IMR-90 (cell line): Measurements from ENCODE around the gene CSDE1. TPM values are rescaled to one million over a fixed set of nuclear protein-coding genes. Genes with fewer than 3 reads are reported as not detected.
A peak's percentile ranks its signal among the peaks of the same experiment; 100 is the strongest.

Experiments used
- ATAC-seq: fragments of 200-7000 bp; cut with Tn5 transposase; 2 replicates; pipeline ENCODE4 v1.9.1; 2020; ENCODE audit warnings: low read depth, mild to moderate bottlenecking, moderate library complexity
- BruUV-seq: library from RNA; stranded (reverse); fragments of 400-500 nt; replicated peaks from 2 replicates; lab custom pipeline; 2021; lab: Mats Ljungman, UMichigan
- CTCF ChIA-PET: fragments of 300-600 bp; formaldehyde crosslinking; extraction: SDS; loops from one replicate; lab custom pipeline; 2021; ENCODE audit warnings: antibody characterized with exemption; lab: Yijun Ruan, JAX
- POLR2A ChIA-PET: fragments of 300-600 bp; sonication (Branson Sonifier 250); formaldehyde crosslinking; loops from one replicate; lab custom pipeline; 2022; ENCODE audit warnings: antibody characterized with exemption; ENCODE audit not compliant: unreplicated experiment; lab: Charles Lee
- DNase-seq: peaks from one replicate; pipeline ENCODE4 v3.0.0; 2013
- H2AFZ ChIP-seq: replicated peaks from 2 replicates; pipeline ENCODE3; 2013; ENCODE audit warnings: low read length, mild to moderate bottlenecking; ENCODE audit not compliant: poor library complexity
- H2AK5ac ChIP-seq: 2 replicates; pipeline ENCODE4 v1.6.1; 2013; ENCODE audit warnings: low read depth, low read length, inconsistent platforms
- H2AK9ac ChIP-seq: replicated peaks from 2 replicates; pipeline ENCODE3; 2013; ENCODE audit warnings: mild to moderate bottlenecking, low read depth, low read length, moderate library complexity; ENCODE audit not compliant: poor library complexity
- H2BK120ac ChIP-seq: 2 replicates; pipeline ENCODE4 v1.6.1; 2013; ENCODE audit warnings: low read depth, low read length, inconsistent platforms
- H2BK15ac ChIP-seq: 3 replicates; pipeline ENCODE4 v1.6.1; 2013; ENCODE audit warnings: low read depth, low read length, inconsistent platforms
- H2BK20ac ChIP-seq: 2 replicates; pipeline ENCODE4 v1.6.1; 2013; ENCODE audit warnings: low read depth, mild to moderate bottlenecking, inconsistent platforms, low read length, moderate library complexity
- H2BK5ac ChIP-seq: 2 replicates; pipeline ENCODE4 v1.6.1; 2013; ENCODE audit warnings: mild to moderate bottlenecking, low read depth, low read length, inconsistent platforms; ENCODE audit not compliant: poor library complexity, severe bottlenecking
- H3K14ac ChIP-seq: replicated peaks from 2 replicates; pipeline ENCODE4 v1.6.1; 2013; ENCODE audit warnings: low read depth, low read length, inconsistent platforms
- H3K18ac ChIP-seq: 2 replicates; pipeline ENCODE4 v1.6.1; 2013; ENCODE audit warnings: low read depth, low read length, control low read depth
- H3K23ac ChIP-seq: 2 replicates; pipeline ENCODE4 v1.6.1; 2013; ENCODE audit warnings: low read depth, low read length, inconsistent platforms
- H3K27ac ChIP-seq: 2 replicates; pipeline ENCODE4 v1.5.1; 2013; ENCODE audit warnings: mild to moderate bottlenecking, control low read depth, low read length; ENCODE audit not compliant: insufficient read depth
- H3K27me3 ChIP-seq: 2 replicates; pipeline ENCODE4 v1.6.1; 2013; ENCODE audit warnings: low read length; ENCODE audit not compliant: control insufficient read depth, insufficient read depth
- H3K36me3 ChIP-seq: 2 replicates; pipeline ENCODE4 v1.6.1; 2013; ENCODE audit warnings: low read length, mixed read lengths; ENCODE audit not compliant: control insufficient read depth, insufficient read depth
- H3K4ac ChIP-seq: 2 replicates; pipeline ENCODE4 v1.6.1; 2013; ENCODE audit warnings: low read depth, low read length, inconsistent platforms
- H3K4me1 ChIP-seq: 2 replicates; pipeline ENCODE4 v1.6.1; 2013; ENCODE audit warnings: low read length, mixed read lengths; ENCODE audit not compliant: control insufficient read depth, insufficient read depth
- H3K4me2 ChIP-seq: 2 replicates; pipeline ENCODE4 v1.6.1; 2013; ENCODE audit warnings: low read depth, mild to moderate bottlenecking, control low read depth, low read length, moderate library complexity
- H3K4me3 ChIP-seq: 2 replicates; pipeline ENCODE4 v1.5.1; 2013; ENCODE audit warnings: low read depth, mild to moderate bottlenecking, control low read depth, low read length, moderate library complexity; ENCODE audit not compliant: insufficient read depth
- H3K56ac ChIP-seq: 2 replicates; pipeline ENCODE4 v1.6.1; 2013; ENCODE audit warnings: low read length, inconsistent platforms; ENCODE audit not compliant: insufficient read depth; ENCODE audit errors: extremely low read depth
- H3K79me1 ChIP-seq, 2 experiments: 2 replicates each; pipeline ENCODE4 v1.6.1; 2013; ENCODE audit warnings: low read length in 2 of 2, inconsistent platforms in 1 of 2, low read depth in 1 of 2
- H3K9ac ChIP-seq: 2 replicates; pipeline ENCODE4 v1.6.1; 2013; ENCODE audit warnings: low read depth, low read length, control low read depth
- H3K9me1 ChIP-seq: 2 replicates; pipeline ENCODE4 v1.6.1; 2013; ENCODE audit warnings: low read length, inconsistent platforms; ENCODE audit not compliant: insufficient read depth
- H3K9me3 ChIP-seq: 2 replicates; pipeline ENCODE4 v1.6.1; 2013; ENCODE audit warnings: low read length; ENCODE audit not compliant: control insufficient read depth, insufficient read depth
- H4K20me1 ChIP-seq: 2 replicates; pipeline ENCODE4 v1.6.1; 2013; ENCODE audit warnings: low read length, inconsistent platforms; ENCODE audit not compliant: insufficient read depth
- H4K5ac ChIP-seq: 2 replicates; pipeline ENCODE4 v1.6.1; 2013; ENCODE audit warnings: mild to moderate bottlenecking, low read depth, low read length, control low read depth
- H4K8ac ChIP-seq, 2 experiments: 2 replicates each; pipeline ENCODE4 v1.6.1; 2013; ENCODE audit warnings: low read depth in 2 of 2, low read length in 2 of 2, control low read depth in 1 of 2, inconsistent platforms in 1 of 2
- H4K91ac ChIP-seq: 2 replicates; pipeline ENCODE4 v1.6.1; 2013; ENCODE audit warnings: low read depth, low read length, inconsistent platforms; ENCODE audit not compliant: insufficient read depth
- BHLHE40 ChIP-seq: fragments of 150-350 bp; IDR thresholded peaks from 2 replicates; pipeline ENCODE4 v1.6.1; 2016; ENCODE audit warnings: mild to moderate bottlenecking, low read depth, low read length
- CEBPB ChIP-seq: IDR thresholded peaks from 2 replicates; pipeline ENCODE4 v1.6.1; 2012; ENCODE audit warnings: low read depth, low read length, improper control_type of control experiment
- CHD1 ChIP-seq: IDR thresholded peaks from 2 replicates; pipeline ENCODE4 v1.6.1; 2012; ENCODE audit warnings: low read depth, low read length, improper control_type of control experiment
- MAFK ChIP-seq: IDR thresholded peaks from 2 replicates; pipeline ENCODE4 v1.6.1; 2012; ENCODE audit warnings: low read depth, low read length, improper control_type of control experiment
- MAZ ChIP-seq: IDR thresholded peaks from 2 replicates; pipeline ENCODE4 v1.6.1; 2012; ENCODE audit warnings: low read depth, mild to moderate bottlenecking, low read length, improper control_type of control experiment, moderate library complexity, borderline replicate concordance
- POLR2A ChIP-seq: IDR thresholded peaks from 2 replicates; pipeline ENCODE4 v1.6.1; 2012; ENCODE audit warnings: mild to moderate bottlenecking, low read depth, low read length
- WGBS, 2 experiments: methylation state at CpG; one replicate each; pipeline versions ENCODE4 v1.1.5 to v1.1.7; 2013; ENCODE audit warnings: missing lambda C conversion rate in 2 of 2; ENCODE audit not compliant: insufficient read length in 1 of 2; ENCODE audit errors: extremely low coverage in 2 of 2; 5-methylcytosine and 5-hydroxymethylcytosine counted together
- dilution Hi-C: fragments of 300-500 bp; cut with HindIII; formaldehyde crosslinking; loops from one replicate; pipeline ENCODE4 v1.14.3; 2018; ENCODE audit warnings: low sequenced_read_pairs; ENCODE audit not compliant: unreplicated experiment
- in situ Hi-C: fragments of 300-500 bp; cut with MboI; formaldehyde crosslinking; loops from 3 replicates; pipeline ENCODE4 v1.14.3; 2019; ENCODE audit warnings: low sequenced_read_pairs, inconsistent platforms, mixed read lengths
- intact Hi-C: fragments of 100-400 bp; cut with micrococcal nuclease; formaldehyde crosslinking; loops from 2 replicates; pipeline ENCODE4 v1.10.0; 2022
- polyA plus RNA-seq, 3 experiments: library from polyadenylated mRNA; depleted of rRNA; stranded (reverse); fragments of >200 nt; gene quantifications; 2 replicates each; pipeline ENCODE4 v1.2.3, GENCODE V29; 2012; ENCODE audit warnings: low replicate concordance in 1 of 3
- total RNA-seq: library from RNA; depleted of rRNA; stranded (reverse); fragments of >200 nt; gene quantifications from 2 replicates; pipeline ENCODE4 v1.2.3, GENCODE V29; 2012

CSDE1 gene
- total and polyA plus RNA-seq, 2 of the 4 experiments (the other 2 are of a cell fraction): 190 to 879 TPM

DNA sequence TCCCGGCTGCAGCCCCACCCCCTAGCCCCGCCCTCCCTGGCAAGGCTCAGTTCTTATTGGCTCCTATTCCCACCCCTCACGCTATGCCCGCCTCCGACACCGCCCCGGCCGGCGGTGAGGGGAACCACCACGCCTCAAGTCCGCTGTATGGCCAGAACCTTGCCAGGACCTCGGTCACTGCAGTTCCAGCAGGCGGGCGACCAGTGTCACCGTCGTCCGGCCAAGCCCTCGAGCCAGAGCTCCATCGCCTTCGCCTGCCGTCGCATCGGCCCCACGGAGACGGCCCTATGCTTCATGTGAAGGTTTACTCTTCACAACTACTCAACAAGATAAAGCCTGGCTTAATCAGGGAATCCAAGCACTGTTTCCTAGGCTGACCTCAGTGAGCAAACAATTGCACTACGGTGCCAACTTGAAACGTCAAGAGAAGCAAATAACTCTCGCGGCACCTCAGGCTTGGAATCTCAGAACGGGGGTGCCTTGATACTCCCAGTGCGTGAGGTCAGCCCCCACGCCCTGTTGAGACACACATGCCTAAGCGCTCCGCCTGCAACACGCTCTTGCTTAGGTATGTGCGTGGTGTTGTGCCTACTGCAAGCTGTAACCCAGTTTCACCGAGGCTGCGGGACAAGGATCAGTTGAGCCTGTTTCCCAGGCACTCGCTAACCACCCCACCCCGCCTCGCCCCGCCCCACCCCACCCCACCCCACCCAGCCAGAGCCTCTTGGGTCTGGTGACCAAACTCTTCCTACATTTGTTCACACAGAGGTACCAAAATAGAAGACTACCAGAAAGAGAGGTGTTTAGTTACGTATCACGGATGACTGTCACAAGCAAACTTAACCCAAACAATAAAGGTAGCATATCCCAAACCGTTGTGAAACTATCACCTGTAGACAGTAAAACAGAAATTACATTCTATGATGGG, 87.4 kb downstream of the CSDE1 start:
- no peaks in the 10 kb centered on the region for H3K36me3 ChIP-seq

More for the DNA sequence above, 87.4 kb downstream of the CSDE1 start:
- dilution Hi-C loops (no loop called here), in situ Hi-C loops (no loop called here), intact Hi-C loops (loop anchor here (2.0 kb wide), 3 partner anchors 90 to 692 kb away; partner anchors contain the start of genes BCAS2 and OLFML3)
- H3K9me3 ChIP-seq: no peaks in the 10 kb centered on the region
- ChIA-PET POLR2A (no interaction called here), CTCF (interaction anchor here (0.6 kb wide), 1 partner anchor 50 kb away, joined by 4 read pairs; no protein-coding TSS in a partner anchor)
- peak; percentile 99 for ATAC-seq
- H3K4ac ChIP-seq: peak overlapping the region; percentile 40; the same call in 1 of the 2 replicates
- 0 out of 2 replicates have a peak, but pooled peaks cover 3% of the 10 kb centered on the region for H3K9me1 ChIP-seq
- peak overlapping the region; percentile 97 for H3K4me2 ChIP-seq
- peak overlapping the region; percentile 35 for H2BK5ac ChIP-seq
- no peak overlapping the region for H2BK15ac ChIP-seq
- H2BK120ac ChIP-seq: peak overlapping the region; percentile 9; the same call in 1 of the 2 replicates
- DNase-seq: peak; percentile 80
- H2AFZ ChIP-seq: peak overlapping the region; percentile 96
- H3K4me3 ChIP-seq: peak overlapping the region; percentile 92
- TF ChIP-seq POLR2A (peak; percentile 59; the same call in 1 of the 2 replicates), MAFK (no peak), CHD1 (no peak), MAZ (peak; percentile 54; the same call in 1 of the 2 replicates), BHLHE40 (peak; percentile 68), CEBPB (peak; percentile 79)
- no TSS peak for BruUV-seq
- peaks cover 5% of the 10 kb centered on the region for H3K27me3 ChIP-seq
- H3K27ac ChIP-seq: no peak overlapping the region
- no peaks in the 10 kb centered on the region for H3K4me1 ChIP-seq
- H4K5ac ChIP-seq: no peak overlapping the region
- no peak overlapping the region for H4K91ac ChIP-seq
- peak overlapping the region; percentile 50; the same call in 1 of the 2 replicates for H3K9ac ChIP-seq
- H4K8ac ChIP-seq: peak overlapping the region in 1 of 2 experiments; percentile 29; a peak in 1 of 4 replicates
- no peak overlapping the region for H2BK20ac ChIP-seq
- H3K23ac ChIP-seq: peak overlapping the region; percentile 34; the same call in 1 of the 2 replicates
- no peaks in the 10 kb centered on the region for H4K20me1 ChIP-seq
- no peak overlapping the region for H3K56ac ChIP-seq
- WGBS, 2 experiments: 0% methylated on average over 5 of the region's 45 CpGs; no CpG with 5 or more reads in 1 of the 2 experiments
- H2AK5ac ChIP-seq: no peak overlapping the region
- H3K18ac ChIP-seq: no peak overlapping the region
- H2AK9ac ChIP-seq: peak overlapping the region; percentile 45
- no peaks in the 10 kb centered on the region for H3K79me1 ChIP-seq
- H3K14ac ChIP-seq: 0 out of 2 replicates have a peak overlapping the region, but pooled peaks have one; percentile 30
